Measurements from ENCODE around the gene PGC. TPM values are rescaled to one million over a fixed set of nuclear protein-coding genes. Genes with fewer than 3 reads are reported as not detected.

Gene PGC
- total and polyA plus RNA-seq, 7 donors = 0.07 to 12.6 (median 9.2) TPM; not detected in 4

- DNase-seq = no peak
- peaks cover 0 to 76% (median 58%) of the 10 kb centered on the region in 4 donors for H3K4me1 ChIP-seq
These were observed 18.2 kb downstream of the PGC start for GRCh38 chr6:41728954-41729353.

GRCh38 chr6:41728073-41728936, 18.9 kb downstream of the PGC start:
- Histone ChIP-seq H3K9me3 (no peaks in the 10 kb centered on the region), H3K36me3 (peaks cover 0 to 6% (median 0%) of the 10 kb centered on the region in 4 donors), H3K4me3 (no peak overlapping the region), H3K27me3 (no peaks in the 10 kb centered on the region), H3K4me1 (peaks cover 0 to 76% (median 58%) of the 10 kb centered on the region in 4 donors), H3K27ac (peak overlapping the region in 1 of 4 donors; percentile 9)
- intact Hi-C loops (cut with DNase I) = no loop called here
- no peak for DNase-seq
- WGBS, 2 donors = 21 to 64% methylated on average over 19 of the region's 19 CpGs
- TF ChIP-seq CTCF (IDR thresholded peaks at IDR 0.05) (no peak), POLR2A (IDR thresholded peaks at IDR 0.05) (no peak), POLR2AphosphoS5 (IDR thresholded peaks at IDR 0.05) (no peak), EP300 (IDR thresholded peaks at IDR 0.05) (no peak)

More at GRCh38 chr6:41728954-41729353, 18.2 kb downstream of the PGC start:
- H3K27ac ChIP-seq = no peak overlapping the region
- peaks cover 0 to 6% (median 0%) of the 10 kb centered on the region in 4 donors for H3K36me3 ChIP-seq
- H3K9me3 ChIP-seq = no peaks in the 10 kb centered on the region
- H3K27me3 ChIP-seq = no peaks in the 10 kb centered on the region
- no peak for TF ChIP-seq EP300 (IDR thresholded peaks at IDR 0.05)
- TF ChIP-seq POLR2A (IDR thresholded peaks at IDR 0.05) = no peak
- TF ChIP-seq CTCF (IDR thresholded peaks at IDR 0.05) = no peak
- TF ChIP-seq POLR2AphosphoS5 (IDR thresholded peaks at IDR 0.05) = no peak
- 44 to 78% methylated on average over 7 of the region's 7 CpGs for WGBS, 2 donors
- intact Hi-C loops (cut with DNase I) = no loop called here
- no peak overlapping the region for H3K4me3 ChIP-seq

GRCh38 chr6:41727705-41728072, 19.5 kb downstream of the PGC start:
- TF ChIP-seq EP300 (IDR thresholded peaks at IDR 0.05) (no peak), CTCF (IDR thresholded peaks at IDR 0.05) (no peak), POLR2AphosphoS5 (IDR thresholded peaks at IDR 0.05) (no peak), POLR2A (IDR thresholded peaks at IDR 0.05) (no peak)
- Histone ChIP-seq H3K4me1 (peaks cover 0 to 76% (median 56%) of the 10 kb centered on the region in 4 donors), H3K27me3 (no peaks in the 10 kb centered on the region), H3K27ac (peak overlapping the region in 1 of 4 donors; percentile 9), H3K9me3 (no peaks in the 10 kb centered on the region), H3K4me3 (no peak overlapping the region), H3K36me3 (peaks cover 0 to 6% (median 0%) of the 10 kb centered on the region in 4 donors)
- 64 to 86% methylated on average over 3 of the region's 3 CpGs for WGBS, 2 donors
- intact Hi-C loops (cut with DNase I) = no loop called here
- no peak for DNase-seq

- Histone ChIP-seq H3K27me3 (no peaks in the 10 kb centered on the region), H3K4me1 (peaks cover 0 to 69% (median 54%) of the 10 kb centered on the region in 4 donors), H3K4me3 (no peak overlapping the region), H3K36me3 (peaks cover 0 to 5% (median 0%) of the 10 kb centered on the region in 4 donors), H3K27ac (no peak overlapping the region), H3K9me3 (no peaks in the 10 kb centered on the region)
- WGBS, 2 donors = 64 to 74% methylated on average over 7 of the region's 7 CpGs
- no peak for TF ChIP-seq POLR2AphosphoS5 (IDR thresholded peaks at IDR 0.05)
- no peak for TF ChIP-seq POLR2A (IDR thresholded peaks at IDR 0.05)
- TF ChIP-seq CTCF (IDR thresholded peaks at IDR 0.05) = no peak
- no peak for TF ChIP-seq EP300 (IDR thresholded peaks at IDR 0.05)
- no peak for DNase-seq
- intact Hi-C loops (cut with DNase I) = no loop called here
These were observed 20.3 kb downstream of the PGC start for GRCh38 chr6:41726876-41727275.

All from sigmoid colon (tissue), 7 donors.